HG02973 (cell line): Measurements from ENCODE around the gene ARAF.
"Not testable (repeated sequence)": the region's sequence is repeated elsewhere in the genome, so short reads cannot be mapped to it uniquely, and the experiment has no call there.

Experiments
- ATAC-seq: cut with Tn5 transposase; IDR thresholded peaks from one replicate; pipeline ENCODE4 v1.9.1; 2021; ENCODE audit warnings: moderate library complexity; ENCODE audit not compliant: unreplicated experiment

ARAF gene

GRCh38 chrX:47560934-47561658 lies at the start of gene ARAF:
ARAF (plus strand) TSS chrX:47561205; CDS start chrX:47562968, 1,763 bp downstream.
- peak; percentile 85 for ATAC-seq

GRCh38 chrX:47512383-47512782 lies 48.6 kb upstream of the ARAF start:
- not testable (repeated sequence) for ATAC-seq

- ATAC-seq, result not testable (repeated sequence)
Observed at GRCh38 chrX:47513034-47513965, 47.7 kb upstream of the ARAF start.

- no peak for ATAC-seq
Observed at GRCh38 chrX:47514533-47515235, 46.3 kb upstream of the ARAF start.

- ATAC-seq, result no peak
Observed at GRCh38 chrX:47515941-47516665, 44.9 kb upstream of the ARAF start.

- ATAC-seq, result no peak
Observed at GRCh38 chrX:47518144-47518543, 42.9 kb upstream of the ARAF start.

- peak; percentile 93 for ATAC-seq
Observed at GRCh38 chrX:47523297-47523696, 37.7 kb upstream of the ARAF start.

GRCh38 chrX:47523713-47524166 lies 37.3 kb upstream of the ARAF start:
- ATAC-seq, result no peak

- no peak for ATAC-seq
Observed at GRCh38 chrX:47529548-47529947, 31.5 kb upstream of the ARAF start.

- no peak for ATAC-seq
Observed at GRCh38 chrX:47530049-47530448, 31.0 kb upstream of the ARAF start.

GRCh38 chrX:47539860-47540259 lies 21.1 kb upstream of the ARAF start:
- no peak for ATAC-seq

- ATAC-seq, result no peak
Observed at GRCh38 chrX:47540754-47541538, 20.1 kb upstream of the ARAF start.

- ATAC-seq, result no peak
Observed at GRCh38 chrX:47543496-47543895, 17.5 kb upstream of the ARAF start.

GRCh38 chrX:47556045-47556623 lies 4.9 kb upstream of the ARAF start:
- peak; percentile 87 for ATAC-seq

GRCh38 chrX:47558436-47558835 lies 2.6 kb upstream of the ARAF start:
- ATAC-seq, result no peak

- ATAC-seq, result no peak
Observed at GRCh38 chrX:47560179-47560933, 649 bp upstream of the ARAF start.

- ATAC-seq, result no peak
Observed at GRCh38 chrX:47561659-47562151, 700 bp downstream of the ARAF start.

- no peak for ATAC-seq
Observed at GRCh38 chrX:47562615-47563243, 1.7 kb downstream of the ARAF start.
